IPS DF 4.7 (cell line): ENCODE measurements around the gene EPHA6.
A peak's percentile ranks its signal among the peaks of the same experiment; 100 is the strongest.

Source experiments
- DNase-seq: peaks from one replicate; pipeline ENCODE4 v3.0.0-alpha.2; 2013; ENCODE audit warnings: low spot score; ENCODE audit errors: extremely low read depth

The EPHA6 gene

DNA sequence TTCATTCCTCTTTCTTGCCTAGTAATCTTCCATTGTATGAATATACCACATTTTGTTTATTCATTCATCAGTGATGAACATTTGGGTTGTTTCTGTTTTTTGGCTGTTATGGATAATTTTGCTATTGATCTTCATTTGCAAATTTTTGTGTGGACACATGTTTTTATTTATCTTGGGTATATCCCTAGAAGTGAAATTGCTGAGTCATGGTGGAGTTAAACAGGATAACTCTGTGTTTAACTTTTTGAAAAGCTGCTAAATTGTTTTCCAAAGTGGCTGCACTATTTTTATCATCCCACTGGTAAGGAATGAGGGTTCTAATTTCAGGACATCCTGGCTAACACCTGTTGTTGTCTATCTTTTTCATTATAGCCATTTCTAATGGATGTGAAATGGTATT is 875.6 kb downstream of the EPHA6 start:
- DNase-seq, result no peak

- no peak for DNase-seq
These were observed 877.0 kb downstream of the EPHA6 start for GRCh38 chr3:97691354-97691753.

DNA sequence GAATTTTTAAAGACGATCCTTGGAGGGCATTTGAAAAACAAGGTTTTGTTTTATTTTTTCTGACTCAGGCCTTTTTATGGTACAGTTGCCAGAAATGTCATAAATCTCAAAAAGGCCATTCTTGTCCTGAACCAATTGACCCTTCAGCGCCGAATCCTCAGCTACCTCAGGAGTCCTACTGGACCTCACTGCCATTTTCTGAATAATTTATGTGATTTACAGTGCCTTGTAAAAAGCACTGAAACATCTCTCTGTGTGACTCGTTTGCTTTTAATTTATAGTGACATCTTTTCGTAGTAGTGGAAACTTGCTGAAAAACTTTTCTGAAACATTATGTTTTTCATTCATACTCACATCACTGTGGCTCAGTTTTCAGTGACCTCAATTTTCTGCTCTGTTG is 878.0 kb downstream of the EPHA6 start:
- no peak for DNase-seq

DNA sequence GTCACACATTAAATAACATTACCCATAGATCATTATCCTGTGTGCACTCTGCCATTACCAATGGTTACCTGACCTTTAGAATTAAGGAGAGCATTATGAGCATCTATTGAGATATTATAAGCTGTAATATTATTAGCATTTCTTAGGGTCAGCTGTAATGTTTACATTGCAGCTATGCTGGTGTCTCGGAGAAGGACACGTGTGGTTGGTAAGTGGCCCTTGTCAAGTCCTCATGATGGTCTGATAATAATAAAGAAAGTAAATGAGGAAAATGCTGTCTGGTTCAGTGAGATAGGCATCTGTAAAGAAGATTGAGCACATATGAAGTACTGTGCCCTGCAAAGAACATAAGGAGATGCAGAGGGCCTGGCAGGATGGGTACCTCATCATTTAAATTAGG is 878.4 kb downstream of the EPHA6 start:
- DNase-seq, result no peak

DNA sequence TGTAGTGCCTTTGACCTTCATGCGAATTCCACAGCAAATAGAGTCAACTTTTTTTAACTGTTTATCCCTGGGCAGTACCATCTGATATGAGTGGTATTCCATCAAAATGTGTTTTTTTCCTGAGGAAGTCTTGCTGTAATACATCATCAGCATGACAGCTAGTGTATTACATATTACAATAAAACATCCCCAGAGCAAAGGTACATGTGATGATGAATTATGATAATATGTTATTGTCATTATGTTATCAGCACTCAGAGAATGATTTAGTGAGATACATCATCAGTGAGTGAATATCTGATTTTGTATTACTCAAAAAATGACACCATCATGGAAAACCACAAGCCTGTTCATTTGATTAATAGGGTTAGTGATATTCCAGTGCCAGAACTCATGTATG is 880.5 kb downstream of the EPHA6 start:
- DNase-seq, result no peak

GRCh38 chr3:97698691-97699090 is 884.3 kb downstream of the EPHA6 start:
- DNase-seq, result no peak

DNA sequence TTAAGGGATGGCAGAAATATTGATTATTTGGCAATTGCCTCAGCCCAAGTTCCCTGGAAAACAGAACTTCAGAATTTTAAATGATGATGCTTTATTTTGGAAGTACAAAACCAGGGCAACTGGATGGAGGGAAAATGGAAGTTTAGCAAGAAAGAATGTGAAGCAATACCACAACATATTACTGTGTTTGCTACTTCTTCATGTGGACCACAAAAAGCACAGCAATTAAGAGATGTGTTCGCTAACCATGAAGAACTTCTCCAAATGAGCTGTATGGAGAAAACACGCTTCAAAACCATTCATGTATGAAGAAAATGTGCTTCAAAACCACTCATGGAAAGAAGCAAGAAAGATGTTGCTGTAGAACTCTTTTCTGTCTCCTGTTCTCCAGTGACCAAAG is 885.5 kb downstream of the EPHA6 start:
- no peak for DNase-seq

- no peak for DNase-seq
These were observed 891.4 kb downstream of the EPHA6 start for GRCh38 chr3:97705764-97706163.

- DNase-seq, result no peak
These were observed 891.8 kb downstream of the EPHA6 start for GRCh38 chr3:97706226-97706625.

GRCh38 chr3:97711654-97712053 is 897.3 kb downstream of the EPHA6 start:
- no peak for DNase-seq

- DNase-seq, result no peak
These were observed 898.5 kb downstream of the EPHA6 start for GRCh38 chr3:97712919-97713318.

DNA sequence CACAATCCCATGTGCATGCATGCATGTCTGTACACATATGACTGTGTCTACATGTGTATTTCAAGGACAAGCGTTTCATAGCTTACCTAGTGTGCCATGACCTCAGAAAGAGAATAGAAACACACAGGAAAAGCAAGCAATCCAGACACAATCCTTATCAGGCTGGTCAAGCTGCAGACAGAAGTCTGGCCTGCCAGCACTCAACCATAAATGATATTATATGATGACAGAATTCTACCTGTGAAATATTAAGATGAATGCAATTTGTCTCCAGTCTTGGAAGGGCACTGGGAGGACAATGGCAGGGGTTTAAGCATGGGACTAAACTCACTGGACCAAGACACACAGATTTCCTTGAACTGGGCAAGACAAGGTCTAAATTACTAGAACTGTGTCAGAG is 899.2 kb downstream of the EPHA6 start:
- DNase-seq, result no peak

- DNase-seq, result peak; percentile 25
These were observed 904.9 kb downstream of the EPHA6 start for GRCh38 chr3:97719156-97719821.

DNA sequence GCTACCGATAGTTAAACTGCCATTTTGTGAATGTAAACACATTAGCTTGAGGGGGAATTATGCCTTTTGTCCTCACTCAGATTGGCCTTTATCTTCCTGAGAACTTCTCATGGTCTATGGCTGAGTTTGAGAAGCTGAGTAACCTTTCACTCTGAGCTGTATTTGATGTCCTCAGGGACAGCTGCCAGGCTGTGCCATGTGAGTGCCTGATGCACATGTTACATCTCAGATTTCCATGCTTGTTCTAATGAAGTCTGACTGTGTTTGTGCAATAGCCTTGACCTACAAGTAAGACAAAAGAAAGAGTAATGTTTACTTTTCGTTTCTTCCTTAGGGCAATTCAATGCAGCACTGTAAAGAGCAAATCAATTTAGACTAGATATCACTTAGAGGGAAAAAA is 906.0 kb downstream of the EPHA6 start:
- no peak for DNase-seq

DNA sequence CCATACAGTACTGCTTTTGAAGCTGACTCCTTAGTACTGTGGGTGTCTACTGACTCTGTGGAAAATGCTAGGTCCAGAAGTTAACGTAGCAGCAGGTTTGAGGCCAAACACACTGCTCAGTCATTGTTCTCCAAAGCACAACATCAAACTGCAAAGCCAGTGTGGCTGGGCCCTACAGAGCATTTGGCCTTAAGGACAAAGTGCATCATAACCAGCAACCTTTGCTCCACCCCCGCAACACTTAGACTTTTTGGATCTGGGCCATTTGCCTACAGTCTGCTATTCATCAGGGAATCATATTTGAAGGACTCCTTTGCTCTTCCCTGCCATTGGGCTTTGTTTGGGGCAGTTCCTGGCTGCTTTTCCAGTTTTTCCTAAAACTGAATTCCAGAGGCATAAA is 907.1 kb downstream of the EPHA6 start:
- DNase-seq, result no peak

- DNase-seq, result no peak
These were observed 922.5 kb downstream of the EPHA6 start for GRCh38 chr3:97736928-97737327.

DNA sequence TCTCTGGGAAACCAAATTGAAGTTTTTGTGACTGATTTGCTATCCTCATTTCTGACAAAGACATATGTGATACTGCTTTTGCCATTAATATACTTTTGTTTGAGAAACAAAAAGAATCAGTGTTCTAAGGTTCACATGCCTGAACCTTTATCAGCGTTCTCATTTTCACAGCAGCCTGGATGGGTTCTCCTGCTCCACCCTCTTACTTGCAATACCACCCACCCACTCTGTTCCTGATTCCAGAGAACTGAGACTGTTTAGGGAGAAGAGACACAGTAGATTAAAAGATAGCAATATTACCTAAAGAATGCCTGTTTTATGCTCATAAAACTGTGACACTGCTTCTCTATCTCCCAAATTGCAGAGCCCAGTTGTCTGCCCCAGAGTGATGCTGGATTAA is 924.4 kb downstream of the EPHA6 start:
- no peak for DNase-seq

DNA sequence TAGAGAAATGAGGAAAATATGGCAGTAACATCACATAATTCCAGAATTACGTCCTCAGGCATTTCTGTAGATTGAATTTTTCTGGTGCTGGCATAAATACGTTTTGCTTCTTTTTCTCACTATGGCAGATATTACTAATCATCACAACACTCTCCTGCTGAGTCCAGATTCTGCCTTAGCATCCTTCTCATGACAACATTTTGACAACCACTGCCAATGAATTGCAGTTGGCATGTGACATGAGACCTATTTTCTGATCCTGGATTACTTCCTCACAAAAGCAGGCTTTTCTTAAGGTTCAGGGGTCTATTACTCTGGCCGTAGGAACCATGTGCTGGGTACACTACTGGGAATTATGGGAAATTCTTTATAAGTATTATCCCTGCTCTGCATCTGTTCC is 927.6 kb downstream of the EPHA6 start:
- no peak for DNase-seq

DNA sequence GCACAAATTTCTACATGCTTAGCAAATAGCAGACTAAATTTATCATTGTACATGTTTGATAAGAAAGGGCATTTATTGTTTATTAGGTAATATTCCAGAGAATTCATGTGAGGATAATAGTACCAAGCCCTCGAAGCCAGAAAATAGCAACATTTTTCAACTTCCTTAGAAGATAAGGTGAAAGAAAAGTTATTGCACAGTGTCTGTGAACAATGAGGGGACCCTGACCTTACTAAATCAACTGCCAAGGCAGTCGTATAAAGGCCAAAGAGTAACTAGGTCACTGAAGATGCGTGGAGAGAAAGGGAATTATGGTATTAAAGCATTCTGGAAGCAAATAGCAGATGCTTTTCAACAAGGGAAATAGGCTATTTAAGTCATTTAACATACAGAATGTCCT is 929.9 kb downstream of the EPHA6 start:
- no peak for DNase-seq

DNA sequence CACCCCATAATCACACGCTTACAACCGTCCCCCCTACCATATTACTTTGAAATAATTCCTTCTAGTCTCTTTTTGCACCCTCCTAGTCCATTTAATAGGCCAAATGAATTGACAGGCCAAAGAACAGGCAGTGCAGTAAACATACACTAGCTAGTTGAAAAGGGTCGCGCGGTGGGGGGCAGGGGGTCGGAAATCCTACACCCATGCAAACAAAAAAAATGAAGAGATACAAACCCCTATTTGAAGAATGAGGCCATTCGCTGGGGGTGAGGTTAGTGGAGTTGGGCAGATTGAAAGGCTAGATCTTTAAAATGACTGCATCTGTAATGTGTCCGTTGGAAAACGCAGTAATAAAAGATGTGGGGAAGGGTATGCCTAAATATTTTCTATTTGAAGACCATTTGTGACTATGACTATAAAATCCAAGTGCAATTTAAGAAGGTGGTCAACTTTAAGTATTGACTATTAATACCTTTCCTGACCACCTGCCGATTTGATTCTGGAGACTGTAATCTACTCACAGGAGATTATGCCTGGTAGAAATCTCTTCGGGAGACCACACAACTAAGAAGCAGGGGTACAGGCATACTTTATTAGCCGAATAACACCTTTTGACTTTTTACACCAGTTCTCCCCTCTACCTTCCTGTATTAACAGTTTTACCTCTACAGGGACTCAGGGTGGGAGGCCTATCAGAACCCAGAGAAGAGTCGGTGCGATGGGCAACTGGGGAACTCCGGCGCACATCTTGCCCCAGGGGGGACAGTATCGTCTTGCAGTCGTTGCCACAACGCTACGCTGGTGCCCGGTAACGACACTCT is 949.4 kb downstream of the EPHA6 start:
- no peak for DNase-seq

DNA sequence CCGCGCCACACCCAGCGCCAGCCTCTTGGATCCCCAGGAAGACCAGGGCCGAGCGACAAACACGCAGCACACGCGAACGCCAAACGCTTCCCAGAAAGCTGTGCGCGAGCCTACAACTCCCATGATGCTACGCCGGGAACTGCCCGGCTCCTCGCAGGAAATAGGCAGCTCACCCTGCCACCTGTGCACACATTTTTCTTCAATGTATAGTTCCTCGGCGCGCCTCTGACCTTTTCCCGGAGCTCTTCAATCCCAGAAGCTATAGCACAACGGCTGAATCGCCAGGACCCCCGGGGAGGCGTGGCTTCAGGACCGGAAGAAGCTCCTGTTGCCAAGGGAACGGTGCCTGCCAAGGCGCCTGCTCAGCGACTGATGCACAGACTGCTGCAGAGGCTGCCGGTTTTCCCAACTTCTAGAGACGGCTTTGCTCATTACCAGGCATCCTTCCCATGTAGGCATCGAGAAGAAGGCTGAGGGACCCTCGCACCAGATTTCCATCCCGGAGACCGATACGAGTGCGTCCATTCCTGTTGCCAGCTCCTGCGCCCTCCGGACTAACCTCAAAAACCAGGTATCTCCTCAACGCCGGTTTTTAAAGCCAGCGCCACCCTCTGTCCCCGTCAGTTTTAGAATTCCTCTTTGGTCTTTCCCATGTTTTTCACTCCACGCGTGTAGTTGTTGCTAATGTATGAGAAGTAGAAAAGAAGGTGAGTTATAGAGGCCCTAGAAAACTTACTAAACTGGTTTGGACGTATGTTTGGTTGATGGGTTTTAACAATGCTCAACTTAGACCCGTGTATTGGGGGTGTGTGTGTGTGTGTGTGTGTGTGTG is 950.2 kb downstream of the EPHA6 start, which contains the start of gene ARL6:
Gene ARL6, plus strand, starts transcription at position 352 of the 832 bp plus-strand sequence. CDS start 3,350 bp downstream, outside the sequence.
- peak; percentile 66 for DNase-seq

GRCh38 chr3:97765336-97765735 is 950.9 kb downstream of the EPHA6 start:
- no peak for DNase-seq
